HepG2 (cell line): ENCODE measurements around the gene CCDC117. TPM values are rescaled to one million over a fixed set of nuclear protein-coding genes. Genes with fewer than 3 reads are reported as not detected.

Experiments
- CCDC6 ChIP-seq: sonication (generic); formaldehyde crosslinking; IDR thresholded peaks from 2 replicates; pipeline ENCODE4 v1.8.1; 2022; ENCODE audit warnings: mild to moderate bottlenecking, missing genetic modification reagents, moderate library complexity
- GABPB1 ChIP-seq: IDR thresholded peaks from 2 replicates; pipeline ENCODE4 v1.6.1; 2016; ENCODE audit warnings: mild to moderate bottlenecking, missing genetic modification reagents, moderate library complexity, missing compliant biosample characterization
- GPBP1L1 ChIP-seq: sonication (generic); formaldehyde crosslinking; IDR thresholded peaks from 2 replicates; pipeline ENCODE4 v1.5.0; 2020; ENCODE audit warnings: mild to moderate bottlenecking, missing genetic modification reagents
- HOXA3 ChIP-seq: sonication (generic); formaldehyde crosslinking; IDR thresholded peaks from 2 replicates; pipeline ENCODE4 v1.5.0; 2020; ENCODE audit warnings: missing genetic modification reagents
- MATR3 ChIP-seq: sonication (generic); formaldehyde crosslinking; IDR thresholded peaks from 2 replicates; pipeline ENCODE4 v1.4.0; 2020; ENCODE audit warnings: missing genetic modification reagents
- NCOA2 ChIP-seq: sonication (generic); formaldehyde crosslinking; IDR thresholded peaks from 2 replicates; pipeline ENCODE4 v1.8.0; 2022; ENCODE audit warnings: inconsistent platforms
- NFATC3 ChIP-seq: sonication (generic); formaldehyde crosslinking; IDR thresholded peaks from 2 replicates; pipeline ENCODE4 v1.5.1; 2020; ENCODE audit warnings: mild to moderate bottlenecking, missing genetic modification reagents
- PHF5A ChIP-seq: IDR thresholded peaks from one replicate; pipeline ENCODE4 v1.6.1; 2018; ENCODE audit warnings: low read depth, missing genetic modification reagents; ENCODE audit not compliant: unreplicated experiment
- RBM39 ChIP-seq: fragments of 200-400 bp; formaldehyde crosslinking; IDR thresholded peaks from one replicate; pipeline ENCODE4 v1.6.1; 2018; ENCODE audit warnings: antibody characterized with exemption, mild to moderate bottlenecking, low read depth, low read length; ENCODE audit not compliant: poor library complexity, severe bottlenecking
- RCOR2 ChIP-seq: IDR thresholded peaks from 2 replicates; pipeline ENCODE4 v1.6.1; 2016; ENCODE audit warnings: missing biosample characterization, missing genetic modification reagents
- REPIN1 ChIP-seq: sonication (generic); formaldehyde crosslinking; IDR thresholded peaks from 2 replicates; pipeline ENCODE4 v1.8.0; 2022; ENCODE audit warnings: missing genetic modification reagents, low read depth, mild to moderate bottlenecking, borderline replicate concordance
- SCMH1 ChIP-seq: sonication (generic); formaldehyde crosslinking; IDR thresholded peaks from 2 replicates; pipeline ENCODE4 v1.9.0; 2021; ENCODE audit warnings: missing genetic modification reagents, mild to moderate bottlenecking, borderline replicate concordance
- SP1 ChIP-seq, 2 experiments: fragments of 450-650 bp in 1 of 2; sonication (generic) in 1 of 2; formaldehyde crosslinking in 1 of 2; IDR thresholded peaks; 2 replicates each; pipeline versions ENCODE4 v1.4.0 to v1.6.1; 2016 to 2020; ENCODE audit warnings: missing genetic modification reagents in 1 of 2
- SSRP1 ChIP-seq: IDR thresholded peaks from 2 replicates; pipeline ENCODE4 v1.6.1; 2016; ENCODE audit warnings: control low read depth
- ZFP36L1 ChIP-seq: sonication (generic); formaldehyde crosslinking; IDR thresholded peaks from 2 replicates; pipeline ENCODE4 v1.8.0; 2022; ENCODE audit warnings: mild to moderate bottlenecking, missing genetic modification reagents, moderate library complexity
- ZNF143 ChIP-seq: sonication (generic); formaldehyde crosslinking; IDR thresholded peaks from 2 replicates; pipeline ENCODE4 v1.4.0; 2020; ENCODE audit warnings: missing genetic modification reagents
- ZNF20 ChIP-seq: sonication (generic); formaldehyde crosslinking; IDR thresholded peaks from 2 replicates; pipeline ENCODE4 v1.4.0; 2020; ENCODE audit warnings: mild to moderate bottlenecking, moderate library complexity, missing genetic modification reagents
- ZNF331 ChIP-seq: sonication (generic); formaldehyde crosslinking; IDR thresholded peaks from 2 replicates; pipeline ENCODE4 v1.4.0; 2020; ENCODE audit warnings: missing genetic modification reagents
- ZNF530 ChIP-seq: sonication (generic); formaldehyde crosslinking; IDR thresholded peaks from 2 replicates; pipeline ENCODE4 v1.5.0; 2020; ENCODE audit warnings: low read depth, mild to moderate bottlenecking, missing genetic modification reagents
- ZNF616 ChIP-seq: sonication (generic); formaldehyde crosslinking; IDR thresholded peaks from 2 replicates; pipeline ENCODE4 v1.5.0; 2020; ENCODE audit warnings: low read depth, mild to moderate bottlenecking, missing genetic modification reagents
- ZNF839 ChIP-seq: sonication (generic); formaldehyde crosslinking; IDR thresholded peaks from 2 replicates; pipeline ENCODE4 v1.4.0; 2020; ENCODE audit warnings: missing genetic modification reagents, mild to moderate bottlenecking, borderline replicate concordance
- polyA plus RNA-seq, 8 experiments: library from polyadenylated mRNA; depleted of rRNA in 3 of 8; stranded (reverse) in 7 of 8; unstranded in 1 of 8; fragments of >200 nt; fragmentation: Illumina TruSeq in 4 of 8; extraction: Trizol in 4 of 8; gene quantifications; 2 replicates each; pipeline versions ENCODE4 v1.2.1 to v1.2.3, GENCODE V29; 2011 to 2016; ENCODE audit warnings: low read depth in 4 of 8, missing spikeins in 1 of 8, mixed read lengths in 1 of 8; ENCODE audit not compliant: insufficient read depth in 1 of 8
- total RNA-seq, 5 experiments: library from RNA; depleted of rRNA; stranded (reverse); fragments of >200 nt; fragmentation: Illumina TruSeq; extraction: Trizol; gene quantifications; 2 replicates each; pipeline ENCODE4 v1.2.3, GENCODE V29; 2016; ENCODE audit warnings: low read depth in 1 of 5
- TF ChIP-seq, protein P1 (sequence below): sonication (generic); formaldehyde crosslinking; IDR thresholded peaks from 2 replicates; pipeline ENCODE4 v1.5.0; 2020; ENCODE audit warnings: missing genetic modification reagents
- TF ChIP-seq, protein P2 (sequence below): IDR thresholded peaks from 2 replicates; pipeline ENCODE4 v1.6.1; 2016; ENCODE audit warnings: mild to moderate bottlenecking
- TF ChIP-seq, protein P3 (sequence below): sonication (generic); formaldehyde crosslinking; IDR thresholded peaks from 2 replicates; pipeline ENCODE4 v1.5.0; 2020; ENCODE audit warnings: missing genetic modification reagents, mild to moderate bottlenecking, borderline replicate concordance

CCDC117 gene
- total and polyA plus RNA-seq, 2 of the 13 experiments (the other 11 are each of a cell fraction or from before 2014, with no cell fraction given), result 12.6 to 34.2 TPM

DNA sequence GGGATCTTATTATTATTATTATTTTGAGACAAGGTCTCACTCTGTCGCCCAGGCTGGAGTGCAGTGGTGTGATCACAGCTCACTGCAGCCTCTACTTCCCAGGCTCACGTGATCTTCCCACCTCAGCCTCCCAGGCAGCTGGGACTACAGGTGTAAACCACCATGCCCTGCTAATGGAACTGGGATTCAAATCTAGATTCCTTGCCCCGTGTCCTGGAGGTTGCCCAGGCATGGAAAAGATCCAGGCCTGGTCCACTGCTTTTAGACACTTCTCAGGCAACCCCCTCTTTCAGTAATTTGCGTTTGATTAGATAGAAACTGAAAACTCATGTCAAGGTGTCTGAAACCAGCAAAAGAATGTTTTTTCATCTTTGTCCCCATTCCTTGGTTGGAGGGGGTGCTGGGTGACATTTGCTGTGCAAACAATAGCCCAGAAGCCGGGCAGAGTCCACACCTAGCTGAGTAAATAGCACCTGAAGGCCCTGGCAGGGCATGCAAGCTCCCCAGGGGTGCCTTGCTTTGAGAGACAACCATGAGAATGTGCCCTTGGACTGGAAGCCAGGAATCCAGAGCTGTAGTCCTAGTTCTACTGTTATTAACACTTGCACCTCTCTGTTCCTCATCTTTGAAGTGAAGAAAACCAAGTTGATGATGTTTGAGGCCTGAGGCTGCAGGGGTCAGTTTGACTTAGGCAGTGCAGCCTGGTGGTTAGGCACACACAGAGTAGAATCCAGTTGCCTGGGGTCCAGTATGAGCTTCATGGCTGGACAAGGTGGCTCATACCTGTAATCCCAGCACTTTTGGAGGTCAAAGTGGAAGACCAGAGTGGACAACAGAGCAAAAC lies 47.0 kb downstream of the CCDC117 start (continued):
- TF ChIP-seq REPIN1 (peak; percentile 12; the same call in 1 of the 2 replicates), NFATC3 (no peak), ZNF530 (CRISPR knock-in tag) (no peak), ZNF331 (CRISPR knock-in tag) (peak; percentile 64; the same call in 1 of the 2 replicates), SCMH1 (no peak), GABPB1 (no peak), HOXA3 (CRISPR knock-in tag) (peak; percentile 56; the same call in 1 of the 2 replicates), ZNF616 (CRISPR knock-in tag) (no peak), MATR3 (CRISPR knock-in tag) (no peak), RBM39 (no peak), ZFP36L1 (CRISPR knock-in tag) (no peak), PHF5A (no peak), ZNF20 (no peak), RCOR2 (peak; percentile 90), NCOA2 (peak; percentile 96), ZNF839 (CRISPR knock-in tag) (no peak), CCDC6 (no peak; the same call in 1 of the 2 replicates), SSRP1 (CRISPR knock-in tag) (no peak), SP1 (IDR thresholded peaks at IDR 0.05) (no peak), SP1 (CRISPR knock-in tag; IDR thresholded peaks at IDR 0.05) (no peak), ZNF143 (CRISPR knock-in tag) (peak; percentile 9; the same call in 1 of the 2 replicates), GPBP1L1 (CRISPR knock-in tag) (no peak)
- TF ChIP-seq, protein P1, sequence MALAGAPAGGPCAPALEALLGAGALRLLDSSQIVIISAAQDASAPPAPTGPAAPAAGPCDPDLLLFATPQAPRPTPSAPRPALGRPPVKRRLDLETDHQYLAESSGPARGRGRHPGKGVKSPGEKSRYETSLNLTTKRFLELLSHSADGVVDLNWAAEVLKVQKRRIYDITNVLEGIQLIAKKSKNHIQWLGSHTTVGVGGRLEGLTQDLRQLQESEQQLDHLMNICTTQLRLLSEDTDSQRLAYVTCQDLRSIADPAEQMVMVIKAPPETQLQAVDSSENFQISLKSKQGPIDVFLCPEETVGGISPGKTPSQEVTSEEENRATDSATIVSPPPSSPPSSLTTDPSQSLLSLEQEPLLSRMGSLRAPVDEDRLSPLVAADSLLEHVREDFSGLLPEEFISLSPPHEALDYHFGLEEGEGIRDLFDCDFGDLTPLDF (CRISPR knock-in tag), result no peak
- TF ChIP-seq, protein P2, sequence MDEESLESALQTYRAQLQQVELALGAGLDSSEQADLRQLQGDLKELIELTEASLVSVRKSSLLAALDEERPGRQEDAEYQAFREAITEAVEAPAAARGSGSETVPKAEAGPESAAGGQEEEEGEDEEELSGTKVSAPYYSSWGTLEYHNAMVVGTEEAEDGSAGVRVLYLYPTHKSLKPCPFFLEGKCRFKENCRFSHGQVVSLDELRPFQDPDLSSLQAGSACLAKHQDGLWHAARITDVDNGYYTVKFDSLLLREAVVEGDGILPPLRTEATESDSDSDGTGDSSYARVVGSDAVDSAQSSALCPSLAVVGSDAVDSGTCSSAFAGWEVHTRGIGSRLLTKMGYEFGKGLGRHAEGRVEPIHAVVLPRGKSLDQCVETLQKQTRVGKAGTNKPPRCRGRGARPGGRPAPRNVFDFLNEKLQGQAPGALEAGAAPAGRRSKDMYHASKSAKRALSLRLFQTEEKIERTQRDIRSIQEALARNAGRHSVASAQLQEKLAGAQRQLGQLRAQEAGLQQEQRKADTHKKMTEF (CRISPR knock-in tag), result peak; percentile 64; the same call in 1 of the 2 replicates
- TF ChIP-seq, protein P3, sequence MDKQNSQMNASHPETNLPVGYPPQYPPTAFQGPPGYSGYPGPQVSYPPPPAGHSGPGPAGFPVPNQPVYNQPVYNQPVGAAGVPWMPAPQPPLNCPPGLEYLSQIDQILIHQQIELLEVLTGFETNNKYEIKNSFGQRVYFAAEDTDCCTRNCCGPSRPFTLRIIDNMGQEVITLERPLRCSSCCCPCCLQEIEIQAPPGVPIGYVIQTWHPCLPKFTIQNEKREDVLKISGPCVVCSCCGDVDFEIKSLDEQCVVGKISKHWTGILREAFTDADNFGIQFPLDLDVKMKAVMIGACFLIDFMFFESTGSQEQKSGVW (CRISPR knock-in tag), result no peak
